Fibroblast of skin of back (primary cell): Measurements from ENCODE around the gene CIB4.
"Not testable (repeated sequence)": the region's sequence is repeated elsewhere in the genome, so short reads cannot be mapped to it uniquely, and the experiment has no call there.

Experiments used
- DNase-seq: peaks from one replicate; pipeline ENCODE4 v3.0.0-alpha.2; 2013

CIB4 gene

DNA sequence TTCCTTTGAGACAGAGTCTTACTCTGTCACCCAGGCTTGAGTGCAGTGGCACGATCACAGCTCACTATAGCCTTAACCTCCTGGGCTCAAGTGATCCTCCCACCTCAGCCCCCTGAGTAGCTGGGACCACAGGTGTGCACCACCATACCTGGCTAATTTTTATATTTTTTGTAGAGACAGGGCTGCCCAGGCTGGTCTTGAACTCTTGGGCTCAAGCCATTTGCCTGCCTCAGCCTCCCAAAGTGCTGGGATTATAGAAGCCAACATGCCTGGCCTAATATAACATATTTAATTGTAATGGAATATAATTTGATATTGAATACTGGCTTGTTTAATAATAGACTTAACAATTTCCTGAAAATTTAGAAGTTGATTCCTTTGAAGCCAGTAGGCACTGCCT lies 74.4 kb downstream of the CIB4 start:
- not testable (repeated sequence) for DNase-seq

- DNase-seq, result no peak
These were observed 75.1 kb downstream of the CIB4 start for GRCh38 chr2:26566081-26566375.

DNA sequence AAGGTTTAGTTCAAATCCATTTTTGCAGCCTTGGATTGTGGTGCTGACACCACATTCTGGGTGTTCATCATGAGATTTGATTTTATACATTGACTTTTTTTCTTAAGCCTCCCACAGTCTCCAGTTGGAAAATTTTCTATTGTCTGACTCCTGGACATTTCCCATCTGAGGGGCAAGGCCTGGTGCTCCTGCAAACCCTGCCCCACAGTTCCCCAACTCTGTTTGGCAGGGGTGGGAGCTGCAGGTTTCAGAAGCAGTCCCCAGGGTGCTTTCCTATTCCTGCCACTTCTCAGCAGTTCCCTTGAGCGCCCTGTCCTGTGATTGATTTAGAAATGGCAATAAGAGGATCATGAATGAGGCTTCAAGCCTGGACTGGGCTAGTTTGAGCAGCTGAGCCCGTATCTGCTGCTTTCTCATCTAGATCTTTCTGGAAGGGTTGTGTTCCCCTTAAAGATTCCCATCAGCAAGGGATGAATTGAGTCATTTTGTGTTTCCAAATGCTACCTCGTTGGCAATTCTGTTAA lies 77.0 kb downstream of the CIB4 start:
- DNase-seq, result no peak

GRCh38 chr2:26563686-26564085 lies 77.5 kb downstream of the CIB4 start:
- DNase-seq, result no peak

DNA sequence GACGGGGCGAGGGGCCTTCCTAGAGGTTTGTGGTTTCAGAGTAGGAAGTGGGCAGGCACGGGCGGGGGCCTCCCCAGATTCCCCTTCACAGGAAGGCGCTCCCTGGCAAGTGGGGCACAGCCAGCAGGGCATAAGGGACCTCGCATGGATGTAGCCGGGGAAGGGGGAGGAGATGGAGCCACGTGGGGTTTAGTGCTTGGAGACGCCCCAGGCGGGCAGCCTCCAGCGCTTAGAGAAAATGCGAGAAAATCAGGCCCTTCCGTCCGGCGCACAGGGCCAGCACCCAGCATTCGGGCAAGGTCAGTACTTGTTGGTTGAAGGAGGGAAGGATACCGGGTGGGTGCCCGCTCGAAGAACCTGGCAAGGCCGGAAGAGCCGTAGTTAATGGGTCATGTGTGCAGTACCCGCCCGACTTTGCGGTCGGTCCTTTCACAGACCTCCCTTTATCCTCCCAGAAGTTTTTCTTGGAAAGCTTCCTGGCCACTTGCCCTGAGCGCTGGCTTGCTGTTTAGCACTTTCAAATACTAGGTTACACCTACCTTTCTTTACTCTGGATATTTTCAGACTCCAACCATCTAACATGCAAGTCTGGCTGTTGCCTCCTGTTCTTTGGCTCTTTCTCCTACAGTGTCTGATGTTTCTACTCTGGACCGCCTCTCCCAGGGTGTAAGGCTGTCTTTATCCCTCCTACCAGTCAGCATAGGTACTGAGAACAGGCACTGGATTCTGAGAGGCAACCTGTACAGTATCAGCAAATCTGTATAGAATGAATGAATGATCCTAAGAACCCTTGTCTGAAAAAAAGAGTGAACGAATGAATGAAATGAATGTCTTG lies 78.1 kb downstream of the CIB4 start:
- no peak for DNase-seq

DNA sequence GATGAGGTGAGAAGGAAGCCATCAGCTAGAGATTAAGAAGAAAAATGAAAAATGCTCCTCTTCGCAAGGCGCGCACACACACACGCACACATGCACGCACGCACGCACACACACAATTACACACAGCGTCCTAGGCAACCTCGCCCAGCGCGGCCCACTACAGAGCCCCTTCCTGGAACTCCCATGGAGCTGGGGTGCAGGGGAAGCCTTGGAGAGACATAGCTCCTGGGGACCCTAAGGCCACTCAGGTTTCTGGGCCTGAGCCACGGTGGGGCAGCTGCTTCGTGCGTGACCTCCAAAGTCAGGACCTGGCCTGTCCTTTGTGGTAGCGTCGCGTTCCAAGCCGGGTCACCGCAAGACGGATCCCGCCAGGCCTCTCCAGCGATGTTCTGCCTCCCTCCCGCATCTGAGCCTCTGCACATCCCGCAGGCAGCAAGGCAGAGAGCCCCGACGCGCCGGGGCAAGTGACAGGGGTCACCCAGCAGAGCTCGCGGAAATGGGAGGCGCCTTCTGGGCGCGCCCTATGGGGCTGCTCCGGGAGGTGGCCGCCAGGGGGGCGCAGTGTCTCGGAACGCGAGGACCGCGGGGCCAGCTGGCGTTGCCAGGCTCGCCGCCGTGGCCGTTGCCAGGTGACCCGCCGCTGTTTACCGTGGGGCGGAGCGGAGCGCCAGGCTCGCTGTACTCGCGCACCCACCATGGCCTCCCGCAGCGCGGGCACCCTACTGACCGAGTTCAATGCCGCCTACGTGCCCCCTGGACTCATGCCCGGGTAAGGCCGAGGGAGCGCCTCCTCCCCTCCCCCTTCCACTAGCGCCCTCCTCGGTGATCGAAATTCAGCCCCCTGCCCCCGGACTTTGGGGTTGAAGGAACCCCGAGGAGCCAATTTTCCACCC lies 79.0 kb downstream of the CIB4 start:
- DNase-seq, result peak; percentile 12

DNA sequence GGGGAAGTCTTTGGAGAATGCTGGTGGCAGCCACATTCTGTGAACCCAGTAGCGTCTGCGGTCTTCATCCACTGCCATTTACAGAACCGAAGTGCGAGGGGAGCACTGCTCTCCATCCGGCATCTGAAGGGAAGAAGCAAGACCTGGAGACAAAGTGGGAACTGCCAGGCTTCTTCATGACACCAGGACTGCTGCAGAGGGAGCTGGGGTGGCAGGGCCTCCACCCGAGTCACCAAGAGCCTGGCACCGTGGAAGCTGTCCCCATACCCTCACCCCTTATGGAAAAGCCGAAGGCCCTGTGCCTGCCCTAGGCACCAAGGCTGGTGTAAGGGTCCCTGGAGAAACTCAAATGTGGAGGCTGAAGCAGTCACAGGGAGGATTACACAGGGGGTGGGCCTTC lies 79.8 kb downstream of the CIB4 start:
- DNase-seq, result no peak

DNA sequence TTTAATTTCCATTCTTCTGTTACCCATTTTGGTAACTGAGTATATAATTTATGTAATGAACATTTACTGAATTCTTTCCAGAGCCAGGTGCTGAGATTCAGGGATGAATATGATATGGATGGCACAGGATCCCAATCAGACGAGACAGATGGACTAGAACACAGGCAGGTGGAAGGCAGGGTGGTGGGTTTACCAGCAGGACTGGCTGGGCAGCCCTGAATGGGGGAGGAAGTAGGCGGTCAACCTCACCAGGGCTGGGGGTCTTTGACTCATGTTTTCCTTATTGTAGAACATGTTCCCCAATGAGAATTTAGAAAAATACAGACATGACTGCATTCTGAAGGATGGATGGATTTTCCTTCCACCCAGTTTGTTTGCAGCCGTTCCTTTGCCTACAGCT lies 80.3 kb downstream of the CIB4 start:
- DNase-seq, result no peak

DNA sequence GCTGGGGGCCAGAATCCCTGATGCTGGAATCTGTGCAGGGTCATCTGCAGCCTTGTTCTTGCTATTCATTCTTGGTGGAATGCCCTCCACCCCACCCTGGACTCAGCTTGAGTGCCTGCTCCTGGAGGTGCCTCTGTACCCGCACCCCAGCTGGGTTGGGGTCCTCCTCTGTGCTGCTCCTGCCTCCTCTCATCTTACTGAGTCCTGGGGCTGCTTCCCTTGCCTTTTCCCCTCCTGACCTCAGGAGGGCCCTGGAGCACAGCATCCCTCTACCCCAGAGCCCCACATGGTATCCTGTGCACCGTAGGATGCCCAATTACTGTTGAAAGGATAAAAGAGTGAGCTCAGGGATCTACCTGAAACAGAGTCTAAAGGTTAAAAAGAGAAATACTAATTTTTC lies 81.6 kb downstream of the CIB4 start:
- no peak for DNase-seq

DNA sequence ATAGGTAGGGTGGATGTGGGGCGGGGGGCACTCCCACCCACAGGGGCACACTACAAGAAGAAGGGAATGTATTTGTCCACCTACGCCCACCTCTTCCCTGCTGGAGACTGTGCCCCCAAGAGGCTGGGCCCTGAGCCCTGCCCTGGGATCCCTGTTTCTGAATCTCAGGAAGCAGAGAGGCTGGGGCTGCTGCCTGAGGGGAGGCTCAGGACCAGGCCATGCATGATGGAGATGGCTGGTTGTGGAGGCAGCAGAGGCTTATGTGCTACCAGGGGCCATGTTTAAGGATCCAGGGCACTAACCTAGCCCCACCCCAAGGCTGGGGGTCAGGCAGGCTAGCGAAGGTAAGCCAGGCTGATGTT lies 82.1 kb downstream of the CIB4 start:
- no peak for DNase-seq

DNA sequence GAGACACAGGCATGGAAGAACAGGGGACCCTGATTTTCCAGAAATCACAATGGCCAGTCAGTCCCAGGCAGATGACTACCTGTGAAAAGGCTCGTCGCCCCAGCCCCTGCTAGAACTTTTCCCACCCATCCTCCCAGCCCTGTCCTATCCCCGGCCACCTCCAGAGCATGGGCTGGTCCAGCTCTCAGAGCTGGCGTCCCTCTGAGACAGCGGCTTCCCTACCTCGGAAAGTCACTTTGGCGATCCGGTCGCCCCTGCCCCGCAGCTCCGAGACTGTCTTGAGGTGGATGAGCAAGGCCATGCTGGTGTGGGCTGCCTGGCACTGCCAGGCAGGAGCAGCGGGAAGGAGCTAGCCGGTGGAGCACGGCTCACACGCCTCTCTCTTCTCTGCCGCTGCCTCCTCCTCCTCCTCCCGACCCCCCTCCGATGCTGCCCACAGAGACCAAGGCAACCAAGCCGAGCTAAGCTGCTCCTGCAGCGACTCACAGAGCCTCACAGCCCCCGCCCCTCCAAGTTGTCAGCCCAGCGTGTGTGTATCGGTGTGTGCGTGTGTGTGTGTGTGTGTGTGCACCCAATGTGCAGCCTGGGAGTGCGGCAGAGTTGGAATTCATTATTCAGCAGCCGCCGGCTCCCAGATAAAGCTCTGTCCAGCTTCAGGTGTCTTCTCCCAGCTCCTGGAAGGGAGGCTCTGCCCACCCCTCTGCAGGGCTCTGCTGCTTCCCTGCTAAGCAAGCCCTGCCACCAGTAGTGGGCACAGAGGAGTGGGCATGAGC lies 82.7 kb downstream of the CIB4 start:
- no peak for DNase-seq

- DNase-seq, result no peak
These were observed 83.8 kb downstream of the CIB4 start for GRCh38 chr2:26557244-26557925.

GRCh38 chr2:26556309-26557243 lies 84.6 kb downstream of the CIB4 start:
- DNase-seq, result no peak

DNA sequence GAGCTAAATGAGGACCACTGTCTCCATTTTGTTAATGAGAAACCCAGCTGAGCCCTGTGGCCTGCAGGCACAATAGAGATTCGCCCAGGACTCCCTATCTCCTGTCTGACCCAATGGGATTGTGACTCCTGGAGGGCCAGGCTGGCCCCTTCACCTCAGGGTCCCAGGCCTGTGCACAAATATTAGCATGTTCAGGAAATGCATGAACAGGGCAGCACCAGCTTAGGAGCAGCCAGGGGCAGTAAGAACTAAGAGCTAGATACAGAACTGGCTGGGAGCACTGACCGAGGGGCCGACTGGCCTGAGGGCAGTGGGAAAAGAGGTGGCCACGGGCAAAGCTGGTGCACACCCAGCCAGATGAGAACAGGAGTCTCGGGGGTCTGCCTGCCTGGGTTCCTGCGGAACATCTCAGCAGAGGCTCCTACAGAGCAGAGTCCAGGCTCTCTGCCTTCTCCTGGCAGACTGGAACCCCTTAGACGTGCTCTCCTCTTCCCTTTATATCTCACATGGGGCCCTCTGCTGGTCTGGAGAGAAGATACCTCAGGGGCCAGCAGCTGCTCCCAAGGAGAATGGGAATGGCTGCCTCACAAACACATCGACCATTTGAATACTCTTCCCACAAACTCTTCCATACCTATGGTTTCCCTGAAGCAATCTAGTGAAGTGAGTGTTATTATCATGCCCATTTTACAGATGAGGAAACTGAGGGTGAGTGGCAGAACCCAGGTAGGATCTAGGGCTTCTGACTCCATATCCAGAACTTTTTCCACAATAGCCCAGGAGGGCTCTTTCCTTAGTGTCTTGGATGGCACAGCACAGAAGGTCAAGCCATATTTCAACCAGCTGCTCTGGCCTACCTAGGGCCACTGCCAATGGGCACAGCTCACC lies 85.7 kb downstream of the CIB4 start:
- DNase-seq, result no peak

DNA sequence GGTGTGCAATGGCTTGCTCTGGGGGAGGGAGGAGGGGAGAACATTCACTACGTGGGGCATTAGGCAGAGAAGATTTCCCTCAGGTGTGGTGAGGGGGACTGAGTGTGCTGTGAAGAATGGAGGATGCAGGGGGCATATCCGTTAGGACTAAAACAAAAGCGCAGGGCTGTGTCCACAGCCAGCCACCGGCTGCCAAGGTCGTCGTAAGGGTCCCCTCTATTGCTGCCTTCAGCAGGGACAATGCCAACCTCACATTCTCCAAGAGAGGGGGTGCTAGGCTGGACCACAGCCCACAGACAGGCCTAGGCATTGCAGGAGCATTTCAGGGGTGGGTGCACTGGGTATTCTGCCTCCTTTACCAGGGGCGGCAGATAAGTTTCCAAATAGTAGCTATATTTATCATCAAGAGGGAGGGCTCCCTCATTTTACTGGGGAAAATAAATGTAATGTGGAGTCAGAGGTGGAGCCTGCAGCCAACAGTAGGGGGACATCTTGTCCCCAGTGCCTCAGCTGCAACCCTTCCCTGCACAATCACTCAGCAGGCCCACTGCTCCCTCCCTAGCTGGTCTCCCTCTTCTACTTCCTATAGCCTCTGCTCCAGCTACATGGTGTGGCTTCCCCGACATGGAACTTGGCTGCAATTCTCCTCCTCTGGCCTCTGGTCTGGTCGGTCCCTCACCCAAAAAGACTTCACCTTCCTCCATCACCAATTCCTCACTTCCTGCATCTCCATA lies 88.4 kb downstream of the CIB4 start:
- no peak for DNase-seq

DNA sequence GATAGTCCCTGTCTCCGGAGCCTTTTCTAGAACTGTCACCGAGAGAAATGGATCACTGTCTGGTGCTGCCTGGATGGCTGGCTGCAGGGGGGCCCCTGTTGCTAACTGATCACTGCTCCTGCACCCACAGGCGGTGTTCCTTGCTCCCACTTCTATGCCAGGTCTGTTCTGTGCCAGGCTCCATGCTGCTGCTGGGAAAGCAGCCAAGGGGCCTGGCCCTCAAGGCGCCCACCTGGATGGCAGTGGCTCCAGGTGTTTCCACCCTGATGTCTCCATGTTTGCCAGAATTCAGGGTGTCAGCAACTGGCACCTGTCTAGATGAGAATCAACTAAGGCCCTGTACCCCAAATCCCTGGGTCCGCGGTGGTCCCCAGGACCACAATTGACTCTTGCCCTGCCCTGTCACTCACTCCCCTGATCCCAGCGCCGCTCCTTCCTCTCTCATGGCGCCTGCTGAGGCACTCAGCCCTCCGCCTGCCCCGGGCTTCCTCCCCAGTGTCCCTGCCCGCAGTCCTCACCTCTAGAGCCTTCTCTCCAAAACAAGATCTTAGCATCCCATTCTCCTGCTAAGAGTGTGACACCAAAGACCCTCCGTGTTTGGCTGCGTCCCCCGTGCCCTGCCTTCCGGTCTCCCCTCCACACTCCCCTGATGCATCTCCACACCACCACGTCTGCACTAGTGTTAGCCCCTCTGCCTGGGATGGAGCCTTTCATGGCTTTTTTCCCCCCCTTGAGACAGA lies 90.7 kb downstream of the CIB4 start:
- no peak for DNase-seq

DNA sequence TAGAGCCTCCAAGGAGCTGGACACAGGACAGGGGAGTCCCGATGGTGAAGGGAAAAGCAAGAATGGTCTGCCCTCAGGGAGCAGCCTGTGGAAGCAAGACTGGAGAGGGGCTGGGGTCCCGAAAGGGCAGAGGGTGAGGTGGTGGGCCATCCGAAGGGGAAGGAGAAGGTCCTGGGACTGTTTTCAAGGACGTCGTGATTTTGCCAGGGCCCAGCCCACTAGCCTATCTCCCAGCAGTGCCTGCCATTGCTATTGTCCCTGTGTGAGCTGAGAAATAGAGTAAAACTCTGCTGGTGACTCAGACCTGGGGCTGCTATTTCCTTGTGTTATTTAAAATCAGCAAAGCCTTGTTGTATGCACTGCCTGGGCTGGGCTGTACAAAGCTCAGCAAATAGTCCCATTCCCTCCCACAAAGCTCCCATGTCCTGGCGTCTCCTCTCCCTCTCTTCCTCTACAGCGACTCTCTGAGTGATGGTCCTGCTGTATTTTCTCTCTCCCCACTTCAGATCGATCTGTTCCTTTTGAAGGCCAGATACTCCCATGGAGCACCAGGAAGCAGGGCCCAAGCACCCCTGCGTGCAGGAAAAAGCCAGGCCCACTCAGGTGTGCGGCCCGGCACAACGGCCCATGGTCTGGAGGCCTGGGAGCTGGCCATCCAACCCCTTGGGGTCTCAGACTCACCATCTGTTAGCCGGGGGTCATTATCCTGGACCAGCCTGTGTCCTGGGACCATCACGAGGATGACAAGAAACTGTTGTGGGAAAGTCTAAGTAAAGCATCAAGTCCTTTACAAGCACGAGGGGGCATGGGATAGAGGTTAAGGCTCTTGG lies 98.3 kb downstream of the CIB4 start:
- no peak for DNase-seq

DNA sequence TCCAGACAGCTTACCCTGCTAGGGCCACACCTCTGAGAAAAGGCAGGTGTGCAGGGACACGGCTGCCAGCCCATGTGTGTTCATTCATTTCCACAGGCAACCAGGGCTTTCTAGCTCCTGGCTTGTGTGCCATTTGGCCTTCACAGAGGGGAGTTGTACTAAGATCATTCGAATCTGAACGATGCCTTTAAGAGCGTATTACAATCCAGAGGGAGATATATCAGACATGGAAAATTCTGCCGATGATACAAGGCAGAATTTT lies 99.0 kb downstream of the CIB4 start:
- no peak for DNase-seq
